ENCODE results near the gene LPCAT2.

DNA sequence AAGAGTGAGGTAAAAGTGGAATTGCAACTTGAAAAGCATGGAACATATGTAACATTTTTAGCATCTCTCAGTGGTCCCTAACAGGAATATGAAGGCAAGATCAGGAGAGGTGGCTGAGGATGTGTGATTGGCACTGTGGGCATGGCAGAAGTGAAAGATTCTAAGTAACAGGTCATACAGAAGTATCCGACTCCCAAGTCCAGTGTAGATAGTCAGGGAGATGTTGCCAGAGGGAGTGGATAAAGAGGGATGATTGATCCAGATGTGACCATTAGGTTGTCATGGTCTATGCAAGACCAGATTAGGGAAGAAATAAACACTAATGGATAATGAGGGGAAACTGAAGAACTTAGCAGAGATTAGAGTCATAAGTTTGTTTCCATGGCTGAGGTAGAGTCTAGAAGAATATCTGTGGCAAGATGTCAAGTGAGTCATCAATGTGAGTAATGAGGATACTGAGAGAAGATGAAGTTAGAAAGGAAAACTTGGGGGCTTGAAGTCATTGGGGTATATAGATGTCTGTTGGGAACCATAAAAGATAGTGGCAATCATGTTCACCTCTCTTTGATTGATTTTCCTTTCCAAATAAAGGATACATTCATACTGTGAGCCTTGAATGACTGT, 33.7 kb downstream of the LPCAT2 start:
- TF ChIP-seq YY1 (IDR thresholded peaks at IDR 0.05; ENCODE audit: low read depth) (no peak), FOXM1 (IDR thresholded peaks at IDR 0.05; ENCODE audit: borderline replicate concordance, low read depth) (no peak), EGR1 (IDR thresholded peaks at IDR 0.05) (no peak), CEBPB (IDR thresholded peaks at IDR 0.05) (no peak), CREB1 (IDR thresholded peaks at IDR 0.05; ENCODE audit: low read depth) (no peak), TCF12 (IDR thresholded peaks at IDR 0.05; ENCODE audit: low read depth) (no peak), ZBTB7A (IDR thresholded peaks at IDR 0.05; ENCODE audit: low read depth) (no peak)
- TF ChIP-seq, protein P1, sequence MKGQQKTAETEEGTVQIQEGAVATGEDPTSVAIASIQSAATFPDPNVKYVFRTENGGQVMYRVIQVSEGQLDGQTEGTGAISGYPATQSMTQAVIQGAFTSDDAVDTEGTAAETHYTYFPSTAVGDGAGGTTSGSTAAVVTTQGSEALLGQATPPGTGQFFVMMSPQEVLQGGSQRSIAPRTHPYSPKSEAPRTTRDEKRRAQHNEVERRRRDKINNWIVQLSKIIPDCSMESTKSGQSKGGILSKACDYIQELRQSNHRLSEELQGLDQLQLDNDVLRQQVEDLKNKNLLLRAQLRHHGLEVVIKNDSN (IDR thresholded peaks at IDR 0.05): no peak
- TF ChIP-seq, protein P2, sequence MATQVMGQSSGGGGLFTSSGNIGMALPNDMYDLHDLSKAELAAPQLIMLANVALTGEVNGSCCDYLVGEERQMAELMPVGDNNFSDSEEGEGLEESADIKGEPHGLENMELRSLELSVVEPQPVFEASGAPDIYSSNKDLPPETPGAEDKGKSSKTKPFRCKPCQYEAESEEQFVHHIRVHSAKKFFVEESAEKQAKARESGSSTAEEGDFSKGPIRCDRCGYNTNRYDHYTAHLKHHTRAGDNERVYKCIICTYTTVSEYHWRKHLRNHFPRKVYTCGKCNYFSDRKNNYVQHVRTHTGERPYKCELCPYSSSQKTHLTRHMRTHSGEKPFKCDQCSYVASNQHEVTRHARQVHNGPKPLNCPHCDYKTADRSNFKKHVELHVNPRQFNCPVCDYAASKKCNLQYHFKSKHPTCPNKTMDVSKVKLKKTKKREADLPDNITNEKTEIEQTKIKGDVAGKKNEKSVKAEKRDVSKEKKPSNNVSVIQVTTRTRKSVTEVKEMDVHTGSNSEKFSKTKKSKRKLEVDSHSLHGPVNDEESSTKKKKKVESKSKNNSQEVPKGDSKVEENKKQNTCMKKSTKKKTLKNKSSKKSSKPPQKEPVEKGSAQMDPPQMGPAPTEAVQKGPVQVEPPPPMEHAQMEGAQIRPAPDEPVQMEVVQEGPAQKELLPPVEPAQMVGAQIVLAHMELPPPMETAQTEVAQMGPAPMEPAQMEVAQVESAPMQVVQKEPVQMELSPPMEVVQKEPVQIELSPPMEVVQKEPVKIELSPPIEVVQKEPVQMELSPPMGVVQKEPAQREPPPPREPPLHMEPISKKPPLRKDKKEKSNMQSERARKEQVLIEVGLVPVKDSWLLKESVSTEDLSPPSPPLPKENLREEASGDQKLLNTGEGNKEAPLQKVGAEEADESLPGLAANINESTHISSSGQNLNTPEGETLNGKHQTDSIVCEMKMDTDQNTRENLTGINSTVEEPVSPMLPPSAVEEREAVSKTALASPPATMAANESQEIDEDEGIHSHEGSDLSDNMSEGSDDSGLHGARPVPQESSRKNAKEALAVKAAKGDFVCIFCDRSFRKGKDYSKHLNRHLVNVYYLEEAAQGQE (IDR thresholded peaks at IDR 0.05; ENCODE audit: low read depth): no peak
